ENCODE results near the gene CAMK1. TPM values are rescaled to one million over a fixed set of nuclear protein-coding genes. Genes with fewer than 3 reads are reported as not detected.

The CAMK1 gene
- total RNA-seq, 1 donor from 2014 or later, result 18.0 TPM

DNA sequence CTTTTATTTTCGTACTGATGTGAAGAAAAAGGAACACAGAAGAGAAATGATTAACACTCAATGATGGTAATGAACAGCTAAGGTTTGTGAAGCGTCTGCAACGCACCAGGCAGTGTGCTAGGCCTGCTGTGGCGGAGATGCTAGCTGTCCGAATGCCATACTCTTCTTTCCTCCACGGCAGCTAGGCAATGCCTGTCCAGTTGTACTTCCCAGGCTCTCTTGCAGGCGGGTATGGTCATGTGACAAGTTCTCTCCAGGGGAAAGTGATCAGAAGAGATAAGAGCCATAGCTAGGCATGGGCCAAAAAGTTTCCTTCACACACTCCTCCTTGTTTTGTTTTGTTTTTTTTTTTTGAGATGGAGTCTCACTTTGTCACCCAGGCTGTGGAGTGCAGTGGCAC is 15.9 kb upstream of the CAMK1 start:
- peaks cover 9% of the 10 kb centered on the region for H3K36me3 ChIP-seq (ENCODE audit: control insufficient read depth, insufficient read depth, low read length)
- TF ChIP-seq, protein P1, sequence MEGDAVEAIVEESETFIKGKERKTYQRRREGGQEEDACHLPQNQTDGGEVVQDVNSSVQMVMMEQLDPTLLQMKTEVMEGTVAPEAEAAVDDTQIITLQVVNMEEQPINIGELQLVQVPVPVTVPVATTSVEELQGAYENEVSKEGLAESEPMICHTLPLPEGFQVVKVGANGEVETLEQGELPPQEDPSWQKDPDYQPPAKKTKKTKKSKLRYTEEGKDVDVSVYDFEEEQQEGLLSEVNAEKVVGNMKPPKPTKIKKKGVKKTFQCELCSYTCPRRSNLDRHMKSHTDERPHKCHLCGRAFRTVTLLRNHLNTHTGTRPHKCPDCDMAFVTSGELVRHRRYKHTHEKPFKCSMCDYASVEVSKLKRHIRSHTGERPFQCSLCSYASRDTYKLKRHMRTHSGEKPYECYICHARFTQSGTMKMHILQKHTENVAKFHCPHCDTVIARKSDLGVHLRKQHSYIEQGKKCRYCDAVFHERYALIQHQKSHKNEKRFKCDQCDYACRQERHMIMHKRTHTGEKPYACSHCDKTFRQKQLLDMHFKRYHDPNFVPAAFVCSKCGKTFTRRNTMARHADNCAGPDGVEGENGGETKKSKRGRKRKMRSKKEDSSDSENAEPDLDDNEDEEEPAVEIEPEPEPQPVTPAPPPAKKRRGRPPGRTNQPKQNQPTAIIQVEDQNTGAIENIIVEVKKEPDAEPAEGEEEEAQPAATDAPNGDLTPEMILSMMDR (IDR thresholded peaks at IDR 0.05; ENCODE audit: insufficient read depth, low read length, poor library complexity, severe bottlenecking), result no peak
- no peak overlapping the region for H3K4me3 ChIP-seq (ENCODE audit: low read depth, low read length)
- no peak for DNase-seq (ENCODE audit: low read depth)
- H3K27me3 ChIP-seq (ENCODE audit: control insufficient read depth, insufficient read depth, low read length), result no peaks in the 10 kb centered on the region

GRCh38 chr3:9784965-9785364 is 15.2 kb upstream of the CAMK1 start:
- Histone ChIP-seq H3K36me3 (ENCODE audit: control insufficient read depth, insufficient read depth, low read length) (peaks cover 9% of the 10 kb centered on the region), H3K4me3 (ENCODE audit: low read depth, low read length) (no peak overlapping the region), H3K27me3 (ENCODE audit: control insufficient read depth, insufficient read depth, low read length) (no peaks in the 10 kb centered on the region)
- DNase-seq (ENCODE audit: low read depth), result no peak
- TF ChIP-seq, protein P1 (IDR thresholded peaks at IDR 0.05; ENCODE audit: insufficient read depth, low read length, poor library complexity, severe bottlenecking), result no peak

DNA sequence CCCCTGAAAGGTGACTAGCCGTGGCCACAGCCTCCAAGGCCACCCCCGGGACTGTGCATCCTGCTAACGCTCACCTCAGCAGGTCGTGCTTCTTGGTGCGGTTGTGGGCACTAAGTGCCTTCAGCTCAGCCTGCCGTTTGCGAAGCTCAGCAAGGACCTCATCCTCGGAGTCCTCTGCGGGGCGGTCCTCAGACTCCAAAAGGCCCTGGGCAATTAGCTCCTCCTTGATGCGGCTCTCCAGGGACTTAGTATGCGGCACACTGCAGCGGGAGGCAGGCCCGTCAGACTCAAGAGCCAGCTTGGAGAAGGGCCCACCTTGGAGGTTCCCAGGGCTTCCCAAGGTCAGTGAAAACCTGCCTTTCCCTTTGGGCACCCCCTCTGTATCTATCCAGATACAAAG is 14.2 kb upstream of the CAMK1 start:
- Histone ChIP-seq H3K27me3 (ENCODE audit: control insufficient read depth, insufficient read depth, low read length) (no peaks in the 10 kb centered on the region), H3K36me3 (ENCODE audit: control insufficient read depth, insufficient read depth, low read length) (peaks cover 5% of the 10 kb centered on the region), H3K4me3 (ENCODE audit: low read depth, low read length) (no peak overlapping the region)
- no peak for DNase-seq (ENCODE audit: low read depth)
- TF ChIP-seq, protein P1 (IDR thresholded peaks at IDR 0.05; ENCODE audit: insufficient read depth, low read length, poor library complexity, severe bottlenecking), result no peak

DNA sequence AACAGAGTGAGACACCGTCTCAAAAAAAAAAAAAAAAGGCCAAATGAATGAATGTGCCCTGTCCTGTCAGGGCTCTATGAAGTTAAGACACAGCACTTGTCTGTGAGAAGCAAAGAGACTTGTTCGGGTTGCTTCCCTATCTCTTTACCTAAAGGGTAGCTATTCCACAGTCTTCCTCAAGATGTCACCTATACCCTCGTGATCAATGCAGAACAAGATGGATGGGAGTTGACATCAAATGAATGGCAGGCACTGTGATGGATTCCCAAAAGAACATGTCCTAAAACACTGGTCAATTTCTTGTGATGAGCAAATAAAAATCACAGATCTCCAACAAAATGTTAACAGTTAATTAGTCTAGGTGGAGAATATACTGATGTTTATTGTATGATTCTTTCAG is 13.0 kb upstream of the CAMK1 start:
- TF ChIP-seq, protein P1 (IDR thresholded peaks at IDR 0.05; ENCODE audit: insufficient read depth, low read length, poor library complexity, severe bottlenecking), result peak; percentile 2
- no peak overlapping the region for H3K4me3 ChIP-seq (ENCODE audit: low read depth, low read length)
- peaks cover 5% of the 10 kb centered on the region for H3K36me3 ChIP-seq (ENCODE audit: control insufficient read depth, insufficient read depth, low read length)
- DNase-seq (ENCODE audit: low read depth), result no peak
- H3K27me3 ChIP-seq (ENCODE audit: control insufficient read depth, insufficient read depth, low read length), result no peaks in the 10 kb centered on the region

DNA sequence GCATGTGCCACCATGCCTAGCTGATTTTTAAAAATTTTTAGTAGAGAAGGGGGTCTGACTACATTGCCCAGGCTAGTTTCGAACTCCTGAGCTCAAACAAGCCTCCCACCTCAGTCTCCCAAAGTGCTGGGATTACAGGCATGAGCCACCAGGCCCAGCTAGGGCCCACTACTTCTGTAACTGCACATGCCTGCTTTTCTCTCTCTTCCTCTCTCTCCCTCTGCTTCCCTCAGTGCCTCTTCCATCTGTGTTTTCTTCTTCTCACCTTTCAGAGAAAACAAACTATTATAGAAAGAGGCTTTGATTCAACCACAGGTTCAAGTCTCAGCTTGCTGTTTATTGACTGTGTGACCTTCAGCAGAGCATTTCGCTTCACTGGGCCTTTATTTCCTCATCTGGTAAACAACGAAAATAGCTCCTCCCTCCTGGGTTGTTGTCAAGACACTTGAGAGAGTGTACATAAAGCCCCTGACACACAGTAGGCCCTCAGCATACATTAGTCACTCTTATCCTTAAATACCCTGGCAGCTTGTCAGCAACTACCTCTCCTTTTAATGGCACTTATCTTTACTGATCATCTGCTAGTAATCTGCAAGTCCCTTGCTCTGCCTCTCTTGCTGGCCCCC is 12.3 kb upstream of the CAMK1 start:
- no peak overlapping the region for H3K4me3 ChIP-seq (ENCODE audit: low read depth, low read length)
- TF ChIP-seq, protein P1 (IDR thresholded peaks at IDR 0.05; ENCODE audit: insufficient read depth, low read length, poor library complexity, severe bottlenecking), result no peak
- no peak for DNase-seq (ENCODE audit: low read depth)
- H3K36me3 ChIP-seq (ENCODE audit: control insufficient read depth, insufficient read depth, low read length), result peaks cover 5% of the 10 kb centered on the region
- H3K27me3 ChIP-seq (ENCODE audit: control insufficient read depth, insufficient read depth, low read length), result no peaks in the 10 kb centered on the region

DNA sequence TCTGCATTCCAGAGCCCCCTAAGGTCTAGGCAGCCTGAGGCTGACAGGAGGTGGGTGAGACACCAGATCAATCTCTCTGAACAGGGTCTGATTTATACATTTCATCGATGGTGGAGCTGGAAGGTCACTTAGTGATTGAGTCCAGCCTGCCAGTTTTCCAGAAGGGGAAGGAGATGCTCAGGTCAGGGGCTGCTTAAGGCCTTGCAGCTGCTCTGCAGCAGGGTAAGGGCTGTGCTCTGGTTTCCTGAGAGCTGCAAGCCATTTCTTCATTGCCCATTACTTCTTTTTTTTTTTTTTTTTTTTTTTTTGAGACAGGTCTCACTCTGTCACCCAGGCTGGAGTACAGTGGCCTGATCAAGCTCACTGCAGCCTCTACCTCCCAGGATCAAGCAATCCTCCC is 11.8 kb upstream of the CAMK1 start:
- peaks cover 4% of the 10 kb centered on the region for H3K36me3 ChIP-seq (ENCODE audit: control insufficient read depth, insufficient read depth, low read length)
- TF ChIP-seq, protein P1 (IDR thresholded peaks at IDR 0.05; ENCODE audit: insufficient read depth, low read length, poor library complexity, severe bottlenecking), result no peak
- DNase-seq (ENCODE audit: low read depth), result no peak
- no peaks in the 10 kb centered on the region for H3K27me3 ChIP-seq (ENCODE audit: control insufficient read depth, insufficient read depth, low read length)
- no peak overlapping the region for H3K4me3 ChIP-seq (ENCODE audit: low read depth, low read length)
